Measurements from ENCODE around the gene RBM17. TPM values are rescaled to one million over a fixed set of nuclear protein-coding genes. Genes with fewer than 3 reads are reported as not detected.

The RBM17 gene
- total and polyA plus RNA-seq, 10 of the 15 experiments (the other 5 are each of a cell fraction or from before 2014, with no cell fraction given) = 28.4 to 181 (median 83.9) TPM

DNA sequence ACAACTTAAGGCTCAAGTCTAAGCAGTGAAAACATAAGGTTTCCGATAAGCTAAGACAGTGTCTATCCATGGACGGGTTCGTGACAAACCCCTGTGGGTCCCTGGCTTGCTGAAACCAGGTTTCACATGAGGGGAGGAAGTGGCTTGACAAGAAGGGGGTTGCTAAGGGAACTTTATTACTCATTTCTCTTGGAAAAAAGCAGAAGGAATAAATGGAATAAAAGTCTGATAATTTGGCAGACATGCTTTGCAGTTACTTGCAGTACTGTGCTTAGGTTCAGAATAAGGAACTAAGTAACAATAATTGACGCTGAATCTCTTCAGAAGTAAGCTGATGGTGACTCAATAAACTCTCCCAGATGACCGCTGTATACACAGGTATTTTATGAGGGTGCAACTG is 34.7 kb downstream of the RBM17 start (continued):
- no peak for TF ChIP-seq SUPT20H (IDR thresholded peaks at IDR 0.05; ENCODE audit: borderline replicate concordance, control insufficient read depth, low read depth, low read length)
- TF ChIP-seq SIN3A (IDR thresholded peaks at IDR 0.05; ENCODE audit: low read depth, low read length) = no peak
- no peak for TF ChIP-seq MTA3 (IDR thresholded peaks at IDR 0.05; ENCODE audit: borderline replicate concordance, low read length)
- TF ChIP-seq, protein P1, sequence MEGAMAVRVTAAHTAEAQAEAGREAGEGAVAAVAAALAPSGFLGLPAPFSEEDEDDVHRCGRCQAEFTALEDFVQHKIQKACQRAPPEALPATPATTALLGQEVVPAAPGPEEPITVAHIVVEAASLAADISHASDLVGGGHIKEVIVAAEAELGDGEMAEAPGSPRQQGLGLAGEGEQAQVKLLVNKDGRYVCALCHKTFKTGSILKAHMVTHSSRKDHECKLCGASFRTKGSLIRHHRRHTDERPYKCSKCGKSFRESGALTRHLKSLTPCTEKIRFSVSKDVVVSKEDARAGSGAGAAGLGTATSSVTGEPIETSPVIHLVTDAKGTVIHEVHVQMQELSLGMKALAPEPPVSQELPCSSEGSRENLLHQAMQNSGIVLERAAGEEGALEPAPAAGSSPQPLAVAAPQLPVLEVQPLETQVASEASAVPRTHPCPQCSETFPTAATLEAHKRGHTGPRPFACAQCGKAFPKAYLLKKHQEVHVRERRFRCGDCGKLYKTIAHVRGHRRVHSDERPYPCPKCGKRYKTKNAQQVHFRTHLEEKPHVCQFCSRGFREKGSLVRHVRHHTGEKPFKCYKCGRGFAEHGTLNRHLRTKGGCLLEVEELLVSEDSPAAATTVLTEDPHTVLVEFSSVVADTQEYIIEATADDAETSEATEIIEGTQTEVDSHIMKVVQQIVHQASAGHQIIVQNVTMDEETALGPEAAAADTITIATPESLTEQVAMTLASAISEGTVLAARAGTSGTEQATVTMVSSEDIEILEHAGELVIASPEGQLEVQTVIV (IDR thresholded peaks at IDR 0.05; ENCODE audit: borderline replicate concordance, partially characterized antibody) = no peak

DNA sequence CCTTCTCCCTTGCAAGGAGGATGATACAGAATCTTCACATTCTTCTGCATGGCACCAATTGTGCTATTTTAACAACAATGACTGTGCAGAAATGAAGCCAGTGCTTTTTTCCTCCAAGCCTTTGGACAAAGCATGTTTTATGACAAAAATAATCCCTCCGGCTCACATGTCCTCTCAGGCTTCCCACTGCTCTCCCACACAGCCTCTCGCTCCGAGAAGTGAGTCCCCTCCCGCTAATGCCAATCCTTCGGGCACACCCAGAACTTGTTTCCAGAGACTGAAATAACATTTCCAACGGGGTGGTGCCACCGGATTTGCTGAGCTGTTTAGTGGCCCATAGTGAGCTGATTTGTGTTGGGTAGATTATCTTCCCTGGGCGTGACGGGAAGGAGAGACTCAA is 35.8 kb downstream of the RBM17 start:
- DNase-seq (ENCODE audit: low read depth, low spot score) (no peak), ATAC-seq (no peak), FAIRE-seq (no peak)
- Histone ChIP-seq H3K4me3 (no peak overlapping the region), H3K27ac (ENCODE audit: control insufficient read depth, insufficient read depth) (no peak overlapping the region), H3K4me1 (ENCODE audit: control insufficient read depth, insufficient read depth, low read length) (peaks cover 19% of the 10 kb centered on the region), H3K9me3 (replicated peaks; ENCODE audit: control insufficient read depth, insufficient read depth, low read length) (no peaks in the 10 kb centered on the region), H3K9ac (ENCODE audit: control insufficient read depth, insufficient read depth, low read length) (no peak overlapping the region), H3K36me3 (ENCODE audit: control insufficient read depth in 2 of 2, insufficient read depth in 2 of 2, low read length in 1 of 2) (no peaks in the 10 kb centered on the region), H4K20me1 (ENCODE audit: control insufficient read depth, insufficient read depth) (no peaks in the 10 kb centered on the region), H3K4me2 (ENCODE audit: control insufficient read depth, insufficient read depth) (no peak overlapping the region), H2AFZ (ENCODE audit: control insufficient read depth, low read depth, low read length) (no peak overlapping the region), H3K79me2 (ENCODE audit: control insufficient read depth, insufficient read depth, low read length) (no peaks in the 10 kb centered on the region), H3K27me3 (replicated peaks in 1 of 2; ENCODE audit: control insufficient read depth in 2 of 2, insufficient read depth in 2 of 2, low read length in 1 of 2) (no peaks in the 10 kb centered on the region)
- 77% methylated on average over 9 of the region's 9 CpGs for WGBS (ENCODE audit: insufficient coverage, insufficient replicate concordance, low lambda C conversion rate, missing lambda C conversion rate)
- no TSS peak for BruUV-seq (replicated peaks)
- ChIA-PET SMC1A (ENCODE audit: uncharacterized antibody, unreplicated experiment) (interaction anchor here (0.9 to 4.3 kb wide), 5 partner anchors 10 to 277 kb away, joined by 3 to 22 read pairs (median 5); no protein-coding TSS in a partner anchor), CTCF (interaction anchor here (0.9 to 9.5 kb wide), 5 partner anchors 11 to 277 kb away, joined by 3 to 47 read pairs (median 7); partner anchors contain the start of gene PFKFB3), POLR2A (interaction anchor here (0.9 to 1.2 kb wide), 3 partner anchors 12 to 24 kb away, joined by 3 to 4 read pairs (median 4); no protein-coding TSS in a partner anchor), RAD21 (ENCODE audit: unreplicated experiment) (interaction anchor here (0.7 to 2.2 kb wide), 3 partner anchors 11 to 77 kb away, joined by 3 to 13 read pairs (median 3); no protein-coding TSS in a partner anchor)
- in situ Hi-C loops (cut with MboI) = no loop called here
- intact Hi-C loops (cut with micrococcal nuclease; ENCODE audit: unreplicated experiment) = no loop called here
- TF ChIP-seq ZNF592 (IDR thresholded peaks at IDR 0.05) (no peak), ZNF687 (IDR thresholded peaks at IDR 0.05) (no peak), ETV6 (conservative IDR thresholded peaks at IDR 0.05 in 1 of 2, IDR thresholded peaks at IDR 0.05 in 1 of 2; ENCODE audit: borderline replicate concordance in 1 of 2, low read depth in 1 of 2) (no peak), YBX1 (IDR thresholded peaks at IDR 0.05) (no peak), HDAC6 (IDR thresholded peaks at IDR 0.05; ENCODE audit: unreplicated experiment) (no peak), TCF3 (IDR thresholded peaks at IDR 0.05; ENCODE audit: borderline replicate concordance, insufficient read depth, low read depth, low read length) (no peak)
